D341Med (cell line): ENCODE data around the gene PTPRE.

Experiments
- DNase-seq: peaks from one replicate; pipeline ENCODE4 v3.0.0; 2012; ENCODE audit warnings: low spot score

PTPRE gene

DNA sequence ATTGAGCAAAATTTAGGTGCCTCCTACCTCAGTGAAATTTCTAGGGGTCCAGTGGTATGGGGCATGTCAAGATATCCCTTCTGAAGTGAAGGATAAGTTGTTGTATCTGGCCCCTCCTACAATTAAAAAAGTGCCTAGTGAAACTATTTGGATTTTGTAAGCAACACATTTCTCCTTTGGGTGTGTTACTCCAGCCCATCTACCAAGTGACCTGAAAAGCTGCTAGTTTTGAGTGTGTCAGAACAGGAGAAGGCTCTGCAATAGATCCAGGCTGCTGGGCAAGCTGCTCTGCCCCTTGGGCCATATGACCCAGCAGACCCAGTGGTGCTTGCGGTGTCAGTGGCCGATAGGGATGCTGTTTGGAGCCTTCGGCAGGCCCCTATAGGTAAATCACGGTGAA lies 46.0 kb downstream of the PTPRE start:
- DNase-seq = no peak

DNA sequence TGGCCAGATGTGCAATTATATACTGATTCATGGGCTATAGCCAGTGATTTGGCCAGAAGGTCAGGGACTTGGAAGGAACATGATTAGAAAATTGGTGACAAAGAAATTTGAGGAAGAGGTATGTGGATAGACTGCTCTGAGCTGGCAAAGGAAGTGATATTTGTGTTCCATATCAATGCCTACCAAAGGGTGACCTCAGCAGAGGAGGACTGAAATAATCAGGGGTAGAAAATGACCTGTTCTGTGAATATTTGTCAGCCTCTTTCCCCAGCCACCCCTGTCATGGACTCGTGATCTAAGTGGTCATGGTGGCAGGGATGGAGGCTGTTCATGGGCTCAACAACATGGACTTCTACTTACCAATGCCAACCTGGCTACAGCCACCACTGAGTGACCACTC lies 47.0 kb downstream of the PTPRE start:
- DNase-seq = no peak

DNA sequence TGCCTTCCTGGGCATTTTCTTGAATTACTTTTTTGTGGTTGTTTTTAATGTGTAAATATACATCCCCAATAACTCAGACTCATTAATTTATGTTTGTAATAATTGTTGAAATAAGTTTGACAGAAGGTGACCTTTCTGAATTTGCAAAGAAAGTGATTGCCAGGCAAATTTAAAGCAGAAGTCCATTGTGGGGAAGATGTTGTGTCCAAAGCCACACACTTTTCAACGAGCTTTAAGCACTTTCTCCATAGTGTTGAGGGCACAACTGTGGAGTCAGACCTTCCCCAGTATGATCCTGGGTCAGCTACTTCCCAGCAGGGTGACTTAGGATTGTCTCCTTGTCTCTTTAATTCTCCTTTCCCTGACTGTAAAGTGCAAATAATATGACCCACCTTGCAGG lies 52.5 kb downstream of the PTPRE start:
- DNase-seq = no peak

DNA sequence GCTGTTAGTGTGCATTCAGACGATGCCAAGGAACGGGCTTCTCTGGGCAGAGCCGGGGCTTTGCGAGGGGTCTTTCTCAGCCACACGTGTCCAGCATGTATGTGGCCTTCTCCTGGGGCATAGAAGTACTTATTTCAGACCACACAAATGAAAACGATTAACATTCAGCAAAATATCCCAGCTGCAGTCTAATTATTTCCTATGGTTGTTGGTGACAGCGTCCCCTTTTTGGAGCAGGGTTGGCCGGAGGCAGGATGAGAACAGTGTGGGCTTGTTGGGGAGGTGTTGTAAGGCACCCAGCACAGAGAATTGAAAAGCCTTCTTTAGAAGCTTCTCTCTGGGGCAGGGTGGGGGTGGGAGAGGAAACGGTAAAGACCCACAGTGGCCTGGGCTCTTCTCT lies 54.2 kb downstream of the PTPRE start:
- no peak for DNase-seq

DNA sequence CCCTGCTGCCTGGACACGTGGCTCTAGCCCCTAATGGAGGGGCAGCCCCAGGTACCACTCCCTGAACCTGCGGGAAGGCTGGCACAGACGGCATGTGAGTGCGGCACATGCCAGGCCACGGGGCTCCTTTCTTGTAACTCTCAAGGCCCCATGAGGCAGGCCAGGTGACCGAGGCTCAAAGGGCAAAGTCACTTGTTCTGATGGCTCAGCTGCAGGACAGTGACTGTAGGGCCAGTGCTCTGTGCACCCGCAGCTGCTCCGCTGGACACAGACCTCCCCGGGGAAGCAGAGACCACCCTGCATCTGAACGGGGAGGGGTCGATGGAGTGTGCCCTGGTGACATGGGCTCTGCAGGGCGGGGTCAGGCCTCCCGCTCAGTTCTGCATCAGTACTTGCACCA lies 55.3 kb downstream of the PTPRE start:
- DNase-seq = no peak

DNA sequence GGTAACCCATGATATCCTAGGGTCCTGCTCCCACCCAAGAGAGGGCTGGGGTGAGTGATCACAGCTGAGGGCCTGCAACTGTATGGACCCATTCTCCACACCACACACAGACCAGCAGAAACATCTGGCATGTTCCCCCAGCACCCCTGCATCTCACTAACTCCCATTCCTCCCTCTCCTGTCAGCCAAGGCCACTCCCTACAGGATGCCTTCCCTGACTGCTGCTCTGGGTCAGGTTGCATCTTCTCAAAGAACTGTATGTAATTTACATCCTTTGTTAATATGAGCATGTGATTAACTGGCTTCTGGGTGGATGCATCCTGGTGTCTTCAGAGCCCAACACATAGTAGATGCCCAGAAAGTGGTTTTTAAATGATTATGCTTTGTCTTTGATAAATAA lies 56.2 kb downstream of the PTPRE start:
- DNase-seq = no peak

DNA sequence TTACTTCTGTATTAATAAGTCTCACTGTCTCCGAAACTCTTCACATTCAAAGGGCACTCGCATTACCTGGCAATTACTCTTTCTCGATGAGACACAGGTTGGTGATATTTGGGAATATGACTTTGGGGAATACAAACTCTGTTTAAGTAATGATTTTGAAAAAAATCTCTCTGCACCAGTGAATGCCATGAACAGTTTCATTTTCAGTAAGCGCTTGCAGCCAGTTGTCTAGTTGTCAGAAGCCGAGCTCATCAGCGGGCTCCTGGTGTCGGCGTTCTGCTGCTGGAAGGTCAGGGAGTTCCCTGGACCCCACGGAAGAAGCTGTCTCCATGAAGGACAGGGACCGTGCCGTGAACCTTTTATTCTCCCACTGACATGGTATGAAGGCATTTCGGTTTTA lies 57.7 kb downstream of the PTPRE start:
- no peak for DNase-seq

DNA sequence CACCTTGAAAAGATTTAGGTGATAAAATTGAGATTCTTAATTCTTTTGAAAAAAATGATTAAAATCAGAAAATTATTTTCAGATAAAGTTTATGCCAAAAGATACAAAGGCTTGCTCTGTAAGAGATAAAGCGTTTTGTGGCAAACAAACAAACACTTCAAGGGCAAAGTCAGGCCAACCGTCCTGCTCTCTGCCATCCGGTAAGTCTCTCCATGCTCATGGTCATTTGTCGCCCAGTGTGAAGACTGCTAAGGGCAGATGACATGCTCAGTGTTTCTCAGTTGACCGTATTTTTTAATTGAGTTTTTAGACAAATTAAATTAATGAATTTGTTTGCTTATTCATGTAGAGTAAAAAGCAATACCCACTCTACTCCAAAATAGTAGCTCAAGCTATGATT lies 60.0 kb downstream of the PTPRE start:
- DNase-seq = no peak

DNA sequence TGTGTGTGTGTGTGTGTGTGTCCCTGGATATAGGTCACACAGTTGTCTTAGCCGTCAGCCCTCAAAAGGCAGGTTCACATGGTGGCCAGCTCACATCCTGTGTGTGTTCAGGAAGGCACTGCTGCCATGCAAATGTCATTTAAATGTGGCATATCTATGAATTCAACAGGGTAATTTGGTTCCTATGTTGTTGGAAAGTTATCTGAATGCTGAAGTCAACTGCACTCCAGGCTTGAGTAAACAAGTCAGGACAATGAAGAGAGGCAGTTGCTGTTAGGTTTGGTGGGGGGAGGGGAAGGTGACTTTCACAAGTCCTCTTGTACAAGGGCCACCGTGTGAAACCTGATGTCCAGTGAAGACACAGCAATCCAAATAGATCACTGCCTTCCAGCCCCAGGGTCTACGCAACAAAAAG lies 61.1 kb downstream of the PTPRE start:
- no peak for DNase-seq

DNA sequence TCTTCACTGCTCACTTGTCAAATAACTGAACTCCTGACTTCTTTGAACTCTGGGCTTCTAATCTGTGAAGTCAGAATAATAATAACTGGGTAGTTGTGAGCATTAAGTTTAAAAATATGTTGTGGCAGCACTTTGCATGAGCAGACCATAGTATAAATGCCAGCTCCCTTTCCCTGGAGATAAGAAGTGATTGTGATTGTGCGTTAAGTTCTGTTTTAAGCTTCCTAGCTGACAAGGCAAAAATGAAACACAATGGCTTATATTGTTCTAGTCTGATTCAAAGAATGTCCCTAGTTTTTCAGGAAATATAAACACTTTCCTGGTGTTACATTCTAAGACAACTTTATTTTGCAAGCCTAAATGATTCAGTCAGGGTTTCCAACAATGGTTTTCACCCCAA lies 61.8 kb downstream of the PTPRE start:
- DNase-seq = no peak

DNA sequence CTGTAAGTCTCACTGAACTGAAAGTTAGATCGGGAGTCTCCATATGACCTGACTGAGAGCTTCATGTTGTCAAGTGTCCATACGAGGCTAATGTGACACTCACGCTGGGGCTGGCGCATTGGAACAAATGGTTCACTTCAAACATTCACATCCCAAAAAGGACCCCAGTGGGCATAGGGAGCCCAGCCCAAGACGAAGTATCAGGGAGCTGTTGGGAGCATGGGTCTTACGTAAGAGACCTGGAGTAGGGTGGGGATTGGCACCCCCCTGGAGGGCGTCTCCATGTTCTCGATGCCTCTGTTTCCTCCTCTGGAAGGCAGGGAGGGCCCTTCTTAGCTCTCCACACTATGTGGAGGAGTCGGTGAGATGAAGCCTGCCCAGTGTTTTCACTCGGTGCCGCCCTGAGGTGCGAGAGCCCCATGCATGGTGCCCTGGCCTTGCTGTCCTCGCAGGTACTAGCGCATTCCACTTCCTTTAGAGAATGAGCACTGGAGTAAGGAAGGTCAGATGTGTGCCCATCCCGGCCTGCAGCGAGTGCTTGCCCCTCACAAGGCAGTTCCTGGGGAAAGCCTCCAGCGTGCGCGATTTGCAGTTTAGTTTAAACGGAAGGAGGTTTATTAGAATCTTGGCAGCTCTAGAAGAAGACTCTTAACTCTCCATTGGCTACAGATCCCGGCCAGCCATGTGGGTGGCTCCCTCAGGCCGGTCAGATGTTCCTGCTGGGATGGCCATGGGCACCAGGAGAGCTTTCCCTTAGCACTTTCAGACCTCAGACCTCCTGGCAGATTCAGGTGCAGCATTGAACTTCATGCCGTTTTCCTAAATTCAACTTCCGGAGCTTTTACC lies 64.4 kb downstream of the PTPRE start:
- DNase-seq = no peak

DNA sequence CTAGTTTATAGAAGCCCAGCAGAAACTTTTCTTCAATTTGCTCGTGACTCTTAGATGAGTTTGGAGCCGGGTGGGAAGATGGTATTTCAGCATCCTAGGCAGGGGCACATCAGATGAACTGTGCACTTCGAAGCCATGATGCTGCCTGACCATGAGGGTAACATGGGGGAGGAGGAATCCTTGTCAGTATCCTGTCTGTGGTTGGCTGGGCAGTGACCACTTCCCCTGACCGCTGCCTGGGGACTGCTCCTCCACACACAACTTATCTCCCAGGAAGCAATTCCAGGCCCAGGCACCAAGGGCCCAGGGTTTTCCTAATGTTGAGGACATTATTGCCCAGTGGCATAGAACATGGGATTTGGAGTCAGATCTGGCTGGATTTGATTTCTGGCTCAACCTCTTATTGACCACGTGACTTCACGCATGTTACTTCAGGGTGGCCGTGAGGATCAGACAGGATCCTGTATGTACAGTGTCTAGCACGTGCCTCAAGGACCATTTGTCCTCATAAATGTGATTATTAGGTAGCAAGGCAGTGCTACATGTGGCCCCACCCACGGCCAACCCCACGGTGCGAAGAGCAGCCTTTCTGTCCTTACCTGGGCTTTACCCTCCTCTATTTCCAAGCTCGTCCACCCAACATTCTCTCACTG lies 65.2 kb downstream of the PTPRE start:
- DNase-seq = no peak

DNA sequence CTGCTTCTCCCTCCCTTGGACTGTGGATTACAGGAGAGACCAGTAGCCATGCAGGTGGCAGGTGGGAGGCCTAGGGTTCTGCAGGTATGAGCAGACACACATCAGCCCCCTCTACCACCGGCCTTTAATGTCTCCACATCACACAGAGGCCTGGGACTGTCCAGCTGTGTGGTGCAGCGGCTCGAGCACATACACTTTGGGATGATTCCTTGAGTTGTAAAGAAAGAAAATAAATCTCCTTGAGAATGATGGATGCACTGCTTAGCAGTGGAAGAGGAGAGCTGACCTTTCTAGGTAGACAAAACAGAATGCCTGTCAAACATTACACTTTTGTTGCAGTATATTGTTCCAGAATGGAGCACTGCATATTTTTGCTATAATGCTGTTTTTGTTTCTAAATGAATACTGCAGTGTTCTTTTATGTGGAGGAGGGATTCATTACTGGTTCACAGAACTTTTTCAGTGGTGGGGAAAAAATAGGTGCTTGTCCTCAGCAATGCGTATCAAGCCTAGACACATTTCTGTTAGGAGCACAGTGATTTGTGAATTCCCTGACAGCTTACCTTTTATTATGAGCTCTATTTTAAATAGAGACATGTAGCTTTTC lies 66.0 kb downstream of the PTPRE start:
- no peak for DNase-seq

DNA sequence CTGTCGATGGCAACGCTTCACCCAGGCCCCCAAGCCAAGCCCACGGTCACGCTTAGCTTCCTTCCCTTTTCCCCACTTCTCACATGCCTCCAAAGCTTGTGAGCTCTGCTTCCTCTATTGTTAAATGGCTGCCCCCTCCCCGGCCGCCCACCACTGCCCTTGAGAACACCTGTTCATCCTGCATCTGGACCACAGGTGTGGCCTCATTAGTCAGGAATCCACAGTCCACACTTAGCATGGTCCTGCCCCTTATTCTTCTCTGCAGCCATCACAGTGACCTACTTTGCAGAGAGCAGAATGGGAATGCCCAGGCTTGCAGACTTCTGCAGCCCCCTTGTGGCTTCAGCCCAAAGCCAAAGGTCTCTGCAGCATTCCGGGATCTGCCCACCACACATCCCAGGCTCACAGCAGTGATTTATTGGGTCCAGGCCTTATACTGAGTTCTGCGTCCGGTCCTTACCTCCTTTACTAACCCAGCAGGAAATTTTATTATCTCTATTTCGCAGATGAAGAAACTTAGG lies 66.9 kb downstream of the PTPRE start:
- no peak for DNase-seq

DNA sequence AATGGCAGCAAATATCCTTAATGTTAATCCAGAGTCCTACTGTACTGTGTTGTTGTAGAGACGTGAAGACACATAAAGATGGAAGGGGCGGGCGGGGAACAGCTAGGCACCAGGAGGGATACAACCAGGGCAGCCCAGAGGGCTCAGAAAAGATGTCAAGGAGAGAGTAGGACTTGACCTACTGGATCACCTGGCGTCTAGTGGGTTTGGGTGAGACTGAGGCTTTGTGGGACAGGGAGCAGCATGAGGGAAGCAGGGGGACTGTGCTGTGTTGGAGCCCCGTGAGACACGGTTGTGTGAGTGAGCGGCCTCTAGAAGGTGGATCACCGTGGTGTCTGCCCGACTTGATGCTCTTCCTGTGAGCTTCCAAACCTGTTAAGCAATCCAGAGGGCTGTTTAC lies 68.0 kb downstream of the PTPRE start:
- no peak for DNase-seq

DNA sequence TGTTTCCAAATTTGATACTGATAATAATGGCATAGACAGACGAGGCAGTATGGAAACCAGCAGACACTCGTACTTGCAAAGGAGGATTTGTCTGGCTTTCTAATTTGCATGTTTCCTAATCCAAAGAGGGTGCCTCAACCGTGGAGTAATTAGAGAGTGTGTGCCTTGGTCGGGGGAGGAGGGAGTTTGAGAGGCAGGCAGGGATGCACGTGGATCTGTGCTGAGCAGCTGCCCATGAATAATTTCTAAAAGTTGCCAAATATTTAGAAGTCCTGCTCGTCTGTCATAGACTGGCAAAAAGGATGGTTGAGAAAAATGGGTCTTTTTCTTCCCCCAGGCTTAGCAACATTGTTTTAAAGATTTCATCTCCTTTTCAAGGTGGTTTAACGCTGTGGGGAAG lies 69.4 kb downstream of the PTPRE start:
- peak; percentile 57 for DNase-seq

DNA sequence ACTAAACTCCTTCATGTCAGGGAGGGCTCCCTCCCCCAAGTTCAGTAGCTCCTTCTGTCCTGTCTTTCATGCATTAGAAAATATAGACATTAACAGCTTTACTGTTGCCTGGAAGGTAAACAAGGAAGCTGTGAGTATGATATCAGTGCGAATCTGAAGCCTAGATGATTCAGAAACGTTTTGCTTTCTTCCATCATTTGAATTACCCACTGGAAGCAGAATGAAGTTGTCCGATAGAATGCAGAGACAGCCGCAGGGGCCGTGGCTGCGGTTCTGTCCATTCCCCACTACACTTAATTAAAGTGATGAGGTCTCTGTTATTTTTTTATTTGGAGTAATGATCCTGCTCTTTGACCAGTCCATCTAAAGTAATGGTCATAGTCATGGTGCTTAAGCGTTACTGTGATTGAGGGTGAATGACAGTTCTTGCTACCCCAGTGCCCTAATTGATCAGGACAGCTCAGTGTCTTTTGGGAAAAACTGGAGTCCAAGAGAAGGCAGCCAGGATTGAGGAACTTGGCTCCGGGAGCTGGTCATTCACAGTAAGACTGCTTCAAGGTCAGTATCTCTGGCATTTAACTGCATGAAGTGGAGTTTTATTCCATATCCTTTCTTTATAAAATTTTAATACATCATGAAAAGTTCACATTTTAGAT lies 69.9 kb downstream of the PTPRE start:
- no peak for DNase-seq

DNA sequence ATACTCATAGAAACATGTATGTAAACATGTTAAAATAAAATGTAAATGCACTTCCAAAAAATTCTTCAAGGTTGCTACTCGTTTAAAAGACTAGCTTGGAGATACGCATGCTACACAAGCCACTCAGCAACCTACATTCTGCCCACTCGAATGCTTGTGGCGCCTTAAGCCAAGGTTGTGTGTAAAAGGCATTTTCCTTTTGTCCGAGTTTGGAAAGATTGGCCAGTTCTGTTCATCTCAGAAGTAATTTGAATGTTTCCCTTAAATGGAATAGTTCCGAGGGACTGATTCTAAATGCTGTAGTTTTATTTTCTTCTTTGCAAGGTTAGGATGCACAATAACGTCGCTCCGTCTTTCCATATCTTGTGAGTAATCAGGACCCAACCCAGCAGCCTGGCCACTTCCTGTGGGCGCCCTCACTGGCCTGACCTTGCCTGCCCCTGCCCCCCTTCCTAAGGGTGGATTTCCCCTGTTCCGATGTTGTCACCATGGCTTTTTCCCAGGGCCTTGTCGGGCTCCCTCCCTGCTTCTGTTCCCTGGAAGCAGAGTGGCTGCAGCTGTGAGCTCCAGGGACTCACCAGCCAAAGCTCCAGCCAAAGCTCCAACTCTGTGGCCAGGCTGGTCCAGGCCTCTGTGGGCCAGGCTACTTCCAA lies 70.6 kb downstream of the PTPRE start:
- DNase-seq = no peak

DNA sequence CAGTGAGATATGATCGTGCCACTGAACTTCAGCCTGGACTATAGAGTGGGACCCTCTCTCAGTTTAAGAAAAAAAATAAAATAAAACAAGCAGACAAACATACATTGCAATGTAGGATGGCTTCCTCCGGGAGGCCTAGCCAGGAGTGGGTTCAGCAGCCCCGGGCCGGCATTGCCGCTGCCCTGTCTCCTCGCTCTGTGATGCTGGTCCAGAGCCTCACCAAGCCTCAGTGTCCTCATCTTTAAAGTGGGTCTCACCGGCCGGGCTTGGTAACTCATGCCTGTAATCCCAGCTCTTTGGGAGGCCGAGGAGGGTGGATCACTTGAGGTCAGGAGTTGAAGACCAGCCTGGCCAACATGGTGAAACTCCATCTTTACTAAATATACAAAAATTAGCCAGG lies 71.6 kb downstream of the PTPRE start:
- no peak for DNase-seq

DNA sequence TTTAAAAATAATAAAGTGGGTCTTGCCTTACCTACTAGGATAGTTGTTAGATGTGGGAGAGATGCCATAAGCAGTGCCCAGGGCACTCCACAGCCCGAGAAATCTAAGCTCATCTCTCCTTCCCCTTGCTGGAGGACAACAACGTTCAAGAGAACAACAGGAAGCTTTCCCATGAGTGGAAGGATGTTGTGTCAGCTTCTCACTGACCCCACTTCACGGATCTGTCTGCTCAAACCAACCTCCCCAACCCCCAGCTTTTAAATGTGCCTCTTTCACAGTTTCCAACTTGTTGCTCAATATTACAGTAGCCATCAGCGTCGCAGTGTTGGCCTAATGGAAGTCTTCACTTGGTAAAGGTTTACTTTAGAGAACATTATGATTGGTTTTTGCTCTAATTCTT lies 72.1 kb downstream of the PTPRE start:
- no peak for DNase-seq

DNA sequence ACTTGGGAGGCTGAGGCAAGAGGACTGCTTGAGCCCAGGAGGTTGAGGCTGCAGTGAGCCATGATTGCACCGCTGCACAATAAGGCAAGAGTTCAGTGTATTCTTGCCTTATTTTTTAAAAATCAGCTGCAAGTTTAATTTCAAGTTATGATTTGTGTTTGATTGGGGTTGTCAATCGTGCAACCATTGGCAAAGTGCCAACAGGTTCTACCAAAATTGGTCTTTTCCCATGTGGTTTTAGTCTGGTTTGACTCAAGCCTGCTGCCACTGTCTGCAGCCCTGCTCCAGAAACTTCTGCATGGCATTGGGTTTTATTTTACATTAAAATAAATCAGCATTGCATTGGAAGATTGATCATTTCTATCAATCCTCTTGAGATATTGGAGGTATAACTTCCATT lies 72.7 kb downstream of the PTPRE start:
- no peak for DNase-seq

DNA sequence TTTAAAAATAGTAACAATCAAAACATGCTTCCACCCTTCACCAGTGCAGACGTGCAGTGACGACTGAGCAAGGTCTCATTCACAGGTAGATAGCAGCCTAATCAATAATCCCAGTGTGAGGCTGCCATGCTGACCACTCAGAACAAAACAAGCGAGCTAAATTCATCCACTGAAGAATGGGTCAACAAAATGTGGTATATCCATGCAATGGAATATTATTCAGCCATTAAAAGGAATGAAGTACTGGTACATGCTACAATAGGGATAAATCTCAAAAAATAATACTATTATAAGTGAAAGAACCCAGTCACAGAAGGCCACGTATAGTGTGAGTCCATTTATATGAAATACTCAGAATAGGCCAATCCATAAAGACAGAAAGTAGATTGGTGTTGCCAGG lies 74.0 kb downstream of the PTPRE start:
- no peak for DNase-seq
